ENCODE measurements around the gene PRKCA.
A peak's percentile ranks its signal among the peaks of the same experiment; 100 is the strongest.
"Not testable (repeated sequence)": the region's sequence is repeated elsewhere in the genome, so short reads cannot be mapped to it uniquely, and the experiment has no call there.

DNA sequence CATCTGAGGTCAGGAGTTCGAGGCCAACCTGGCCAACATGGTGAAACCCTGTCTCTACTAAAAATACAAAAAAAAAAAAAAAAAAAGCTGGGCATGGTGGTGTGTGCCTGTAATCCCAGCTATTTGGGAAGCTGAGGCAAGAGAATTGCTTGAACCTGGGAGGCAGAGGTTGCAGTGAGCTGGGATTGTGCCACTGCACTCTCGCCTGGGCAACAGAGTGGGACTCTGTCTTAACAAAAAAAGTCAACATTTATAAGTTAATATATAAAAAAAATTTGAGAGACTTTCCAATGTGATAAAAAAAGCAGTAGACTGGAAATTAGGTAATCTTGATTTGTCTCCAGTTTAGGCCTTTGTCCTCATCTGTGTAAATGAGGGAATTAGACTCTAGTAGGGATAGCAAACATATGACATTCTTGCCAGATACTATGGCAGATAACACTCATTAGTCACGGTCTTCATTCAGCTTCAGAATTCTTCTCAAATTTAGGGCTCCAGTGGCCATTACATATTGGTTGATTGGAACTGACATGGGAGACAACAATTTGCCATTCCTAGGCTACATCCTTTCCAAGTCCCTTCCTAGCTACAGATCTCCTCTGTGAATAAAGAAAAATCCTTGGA, 22.1 kb downstream of the PRKCA start:
- TF ChIP-seq, protein P1, sequence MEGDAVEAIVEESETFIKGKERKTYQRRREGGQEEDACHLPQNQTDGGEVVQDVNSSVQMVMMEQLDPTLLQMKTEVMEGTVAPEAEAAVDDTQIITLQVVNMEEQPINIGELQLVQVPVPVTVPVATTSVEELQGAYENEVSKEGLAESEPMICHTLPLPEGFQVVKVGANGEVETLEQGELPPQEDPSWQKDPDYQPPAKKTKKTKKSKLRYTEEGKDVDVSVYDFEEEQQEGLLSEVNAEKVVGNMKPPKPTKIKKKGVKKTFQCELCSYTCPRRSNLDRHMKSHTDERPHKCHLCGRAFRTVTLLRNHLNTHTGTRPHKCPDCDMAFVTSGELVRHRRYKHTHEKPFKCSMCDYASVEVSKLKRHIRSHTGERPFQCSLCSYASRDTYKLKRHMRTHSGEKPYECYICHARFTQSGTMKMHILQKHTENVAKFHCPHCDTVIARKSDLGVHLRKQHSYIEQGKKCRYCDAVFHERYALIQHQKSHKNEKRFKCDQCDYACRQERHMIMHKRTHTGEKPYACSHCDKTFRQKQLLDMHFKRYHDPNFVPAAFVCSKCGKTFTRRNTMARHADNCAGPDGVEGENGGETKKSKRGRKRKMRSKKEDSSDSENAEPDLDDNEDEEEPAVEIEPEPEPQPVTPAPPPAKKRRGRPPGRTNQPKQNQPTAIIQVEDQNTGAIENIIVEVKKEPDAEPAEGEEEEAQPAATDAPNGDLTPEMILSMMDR (IDR thresholded peaks at IDR 0.05; ENCODE audit: low read depth, low read length, missing input control), result not testable (repeated sequence)
- TF ChIP-seq, protein P2, sequence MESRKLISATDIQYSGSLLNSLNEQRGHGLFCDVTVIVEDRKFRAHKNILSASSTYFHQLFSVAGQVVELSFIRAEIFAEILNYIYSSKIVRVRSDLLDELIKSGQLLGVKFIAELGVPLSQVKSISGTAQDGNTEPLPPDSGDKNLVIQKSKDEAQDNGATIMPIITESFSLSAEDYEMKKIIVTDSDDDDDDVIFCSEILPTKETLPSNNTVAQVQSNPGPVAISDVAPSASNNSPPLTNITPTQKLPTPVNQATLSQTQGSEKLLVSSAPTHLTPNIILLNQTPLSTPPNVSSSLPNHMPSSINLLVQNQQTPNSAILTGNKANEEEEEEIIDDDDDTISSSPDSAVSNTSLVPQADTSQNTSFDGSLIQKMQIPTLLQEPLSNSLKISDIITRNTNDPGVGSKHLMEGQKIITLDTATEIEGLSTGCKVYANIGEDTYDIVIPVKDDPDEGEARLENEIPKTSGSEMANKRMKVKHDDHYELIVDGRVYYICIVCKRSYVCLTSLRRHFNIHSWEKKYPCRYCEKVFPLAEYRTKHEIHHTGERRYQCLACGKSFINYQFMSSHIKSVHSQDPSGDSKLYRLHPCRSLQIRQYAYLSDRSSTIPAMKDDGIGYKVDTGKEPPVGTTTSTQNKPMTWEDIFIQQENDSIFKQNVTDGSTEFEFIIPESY (IDR thresholded peaks at IDR 0.05), result peak; percentile 36
- TF ChIP-seq, protein P3, sequence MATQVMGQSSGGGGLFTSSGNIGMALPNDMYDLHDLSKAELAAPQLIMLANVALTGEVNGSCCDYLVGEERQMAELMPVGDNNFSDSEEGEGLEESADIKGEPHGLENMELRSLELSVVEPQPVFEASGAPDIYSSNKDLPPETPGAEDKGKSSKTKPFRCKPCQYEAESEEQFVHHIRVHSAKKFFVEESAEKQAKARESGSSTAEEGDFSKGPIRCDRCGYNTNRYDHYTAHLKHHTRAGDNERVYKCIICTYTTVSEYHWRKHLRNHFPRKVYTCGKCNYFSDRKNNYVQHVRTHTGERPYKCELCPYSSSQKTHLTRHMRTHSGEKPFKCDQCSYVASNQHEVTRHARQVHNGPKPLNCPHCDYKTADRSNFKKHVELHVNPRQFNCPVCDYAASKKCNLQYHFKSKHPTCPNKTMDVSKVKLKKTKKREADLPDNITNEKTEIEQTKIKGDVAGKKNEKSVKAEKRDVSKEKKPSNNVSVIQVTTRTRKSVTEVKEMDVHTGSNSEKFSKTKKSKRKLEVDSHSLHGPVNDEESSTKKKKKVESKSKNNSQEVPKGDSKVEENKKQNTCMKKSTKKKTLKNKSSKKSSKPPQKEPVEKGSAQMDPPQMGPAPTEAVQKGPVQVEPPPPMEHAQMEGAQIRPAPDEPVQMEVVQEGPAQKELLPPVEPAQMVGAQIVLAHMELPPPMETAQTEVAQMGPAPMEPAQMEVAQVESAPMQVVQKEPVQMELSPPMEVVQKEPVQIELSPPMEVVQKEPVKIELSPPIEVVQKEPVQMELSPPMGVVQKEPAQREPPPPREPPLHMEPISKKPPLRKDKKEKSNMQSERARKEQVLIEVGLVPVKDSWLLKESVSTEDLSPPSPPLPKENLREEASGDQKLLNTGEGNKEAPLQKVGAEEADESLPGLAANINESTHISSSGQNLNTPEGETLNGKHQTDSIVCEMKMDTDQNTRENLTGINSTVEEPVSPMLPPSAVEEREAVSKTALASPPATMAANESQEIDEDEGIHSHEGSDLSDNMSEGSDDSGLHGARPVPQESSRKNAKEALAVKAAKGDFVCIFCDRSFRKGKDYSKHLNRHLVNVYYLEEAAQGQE (IDR thresholded peaks at IDR 0.05), result not testable (repeated sequence)

All from liver (tissue), 2 donors.